ENCODE measurements around the gene WDR90.
A peak's percentile ranks its signal among the peaks of the same experiment; 100 is the strongest.
"Not testable (repeated sequence)": the region's sequence is repeated elsewhere in the genome, so short reads cannot be mapped to it uniquely, and the experiment has no call there.

The WDR90 gene

DNA sequence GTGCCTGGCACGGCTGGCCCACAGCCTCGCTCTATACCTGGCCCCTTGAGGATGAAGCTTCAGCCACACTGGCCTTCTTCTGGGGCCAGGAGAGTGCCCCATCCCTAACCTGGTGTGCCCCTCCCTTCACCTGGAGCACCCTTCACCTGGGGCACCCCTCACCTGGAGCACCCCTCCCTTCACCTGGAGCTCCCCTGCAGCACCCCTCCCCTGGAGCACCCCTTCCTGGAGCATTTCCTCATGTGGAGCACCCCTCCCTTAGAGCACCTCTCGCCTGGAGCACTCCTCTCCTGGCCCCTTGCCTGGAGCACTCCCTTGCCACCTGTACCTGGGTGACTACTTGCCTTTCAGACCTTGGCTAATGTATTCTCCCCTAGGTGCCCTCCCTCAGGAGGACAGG lies 58.9 kb downstream of the WDR90 start:
- DNase-seq (ENCODE audit: low spot score) = no peak

GRCh38 chr16:708959-709358 lies 59.8 kb downstream of the WDR90 start:
- DNase-seq (ENCODE audit: low spot score) = no peak

DNA sequence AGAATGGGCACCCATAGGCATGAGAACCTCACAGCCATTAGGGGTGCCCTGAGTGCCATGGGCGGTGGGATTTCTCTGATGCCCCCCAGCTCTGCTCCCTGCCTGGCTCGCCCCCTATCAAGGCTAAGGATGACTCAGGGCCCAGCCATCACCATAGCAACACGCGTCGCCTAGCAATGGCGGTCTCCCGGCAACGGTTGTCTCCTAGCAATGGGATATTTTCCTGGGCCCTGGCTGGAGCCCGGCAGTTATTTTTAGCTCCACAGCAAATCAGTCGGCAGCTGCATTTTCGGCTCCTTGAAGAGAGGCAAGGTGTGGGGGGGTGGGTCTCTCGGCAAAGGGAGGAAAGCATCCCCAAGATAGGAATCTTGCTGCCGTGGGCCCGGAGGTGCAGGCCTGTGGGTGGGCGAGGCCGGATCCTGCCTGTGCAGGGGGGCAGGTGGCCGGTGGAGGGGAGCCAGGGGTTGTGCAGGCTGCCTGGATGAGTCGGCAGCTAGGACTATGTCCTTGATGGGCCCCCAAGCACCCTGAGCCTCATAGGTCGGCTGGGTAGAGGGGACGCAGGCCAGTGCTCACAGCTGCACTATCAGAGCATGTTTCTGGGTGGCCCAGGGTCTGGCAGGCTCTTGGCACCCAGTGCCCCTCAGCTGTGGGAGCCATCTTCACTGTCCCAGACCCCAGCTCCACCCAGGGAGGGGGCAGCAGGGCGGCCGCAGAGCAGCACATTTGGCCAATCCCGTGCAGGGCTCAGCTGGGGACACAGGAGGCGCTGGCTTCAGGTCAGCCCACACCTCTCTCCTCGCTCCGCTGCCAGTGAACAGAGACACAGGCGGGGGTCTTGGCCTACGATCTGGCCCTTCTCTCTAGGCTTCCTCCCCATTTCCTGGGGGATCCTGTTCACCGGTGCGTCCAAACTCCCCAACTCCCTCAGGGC lies 60.7 kb downstream of the WDR90 start:
- DNase-seq (ENCODE audit: low spot score) = no peak

GRCh38 chr16:710500-711075 lies 61.4 kb downstream of the WDR90 start:
- DNase-seq (ENCODE audit: low spot score) = no peak

GRCh38 chr16:711084-711483 lies 61.9 kb downstream of the WDR90 start:
- DNase-seq (ENCODE audit: low spot score) = no peak

DNA sequence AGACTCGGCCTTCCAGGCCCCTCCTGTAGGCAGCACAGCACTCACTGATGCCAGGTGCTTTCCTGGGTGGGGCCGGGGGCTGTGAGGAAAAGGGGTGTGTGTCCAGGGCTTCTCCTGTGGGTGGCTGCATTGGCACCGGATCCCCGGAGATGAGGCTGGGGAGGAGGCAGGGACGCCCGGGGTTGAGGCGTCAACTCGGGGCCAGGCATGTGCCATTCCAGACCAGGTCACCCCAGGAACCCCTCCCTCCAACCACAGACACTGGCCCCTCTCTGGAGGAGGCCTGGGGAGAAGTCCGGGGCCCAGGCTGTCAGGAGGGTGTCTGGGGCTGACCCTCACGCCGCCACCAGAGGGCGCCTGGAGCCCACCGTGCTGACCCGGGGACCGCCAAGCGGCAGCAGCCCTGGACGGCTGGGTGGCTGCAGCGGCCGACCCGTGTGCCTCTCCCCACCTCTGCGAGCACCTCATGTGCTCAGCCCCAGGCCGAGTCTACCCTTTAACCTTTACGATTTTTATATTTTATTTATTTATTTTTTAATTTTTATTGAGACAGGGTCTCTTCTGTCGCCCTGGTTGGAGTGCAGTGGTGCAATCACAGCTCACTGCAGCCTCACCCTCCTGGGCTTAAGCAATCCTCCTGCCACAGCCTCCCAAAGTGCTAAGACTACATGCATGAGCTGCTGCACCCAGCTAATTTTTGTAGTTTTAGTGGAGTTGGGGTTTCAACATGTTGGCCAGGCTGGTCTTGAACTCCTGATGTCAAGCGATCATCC lies 62.6 kb downstream of the WDR90 start:
- peak; percentile 98 for DNase-seq (ENCODE audit: low spot score)

DNA sequence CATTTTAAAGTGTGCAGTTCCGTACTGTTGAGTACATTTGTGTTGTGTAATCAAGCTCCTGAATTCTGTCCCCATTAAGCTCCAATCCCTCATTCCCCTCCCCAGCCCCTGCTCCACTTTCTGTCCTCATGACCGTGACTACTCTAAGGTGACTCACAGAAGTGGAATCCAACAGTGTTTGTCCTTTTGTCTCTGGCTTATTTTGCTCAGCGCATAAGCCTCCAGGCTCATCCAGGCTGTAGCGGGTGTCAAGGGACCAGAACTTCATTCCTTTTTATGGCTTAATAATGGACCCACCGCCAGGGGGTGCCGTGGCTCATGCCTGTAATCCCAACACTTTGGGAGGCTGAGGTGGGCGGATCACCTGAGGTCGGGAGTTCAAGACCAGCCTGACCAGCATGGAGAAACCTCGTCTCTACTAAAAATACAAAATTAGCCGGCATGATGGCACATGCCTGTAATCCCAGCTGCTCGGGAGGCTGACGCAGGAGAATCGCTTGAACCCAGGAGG lies 63.6 kb downstream of the WDR90 start:
- not testable (repeated sequence) for DNase-seq (ENCODE audit: low spot score)

- no peak for DNase-seq (ENCODE audit: low spot score)
Observed at GRCh38 chr16:714079-714478, 64.9 kb downstream of the WDR90 start.

DNA sequence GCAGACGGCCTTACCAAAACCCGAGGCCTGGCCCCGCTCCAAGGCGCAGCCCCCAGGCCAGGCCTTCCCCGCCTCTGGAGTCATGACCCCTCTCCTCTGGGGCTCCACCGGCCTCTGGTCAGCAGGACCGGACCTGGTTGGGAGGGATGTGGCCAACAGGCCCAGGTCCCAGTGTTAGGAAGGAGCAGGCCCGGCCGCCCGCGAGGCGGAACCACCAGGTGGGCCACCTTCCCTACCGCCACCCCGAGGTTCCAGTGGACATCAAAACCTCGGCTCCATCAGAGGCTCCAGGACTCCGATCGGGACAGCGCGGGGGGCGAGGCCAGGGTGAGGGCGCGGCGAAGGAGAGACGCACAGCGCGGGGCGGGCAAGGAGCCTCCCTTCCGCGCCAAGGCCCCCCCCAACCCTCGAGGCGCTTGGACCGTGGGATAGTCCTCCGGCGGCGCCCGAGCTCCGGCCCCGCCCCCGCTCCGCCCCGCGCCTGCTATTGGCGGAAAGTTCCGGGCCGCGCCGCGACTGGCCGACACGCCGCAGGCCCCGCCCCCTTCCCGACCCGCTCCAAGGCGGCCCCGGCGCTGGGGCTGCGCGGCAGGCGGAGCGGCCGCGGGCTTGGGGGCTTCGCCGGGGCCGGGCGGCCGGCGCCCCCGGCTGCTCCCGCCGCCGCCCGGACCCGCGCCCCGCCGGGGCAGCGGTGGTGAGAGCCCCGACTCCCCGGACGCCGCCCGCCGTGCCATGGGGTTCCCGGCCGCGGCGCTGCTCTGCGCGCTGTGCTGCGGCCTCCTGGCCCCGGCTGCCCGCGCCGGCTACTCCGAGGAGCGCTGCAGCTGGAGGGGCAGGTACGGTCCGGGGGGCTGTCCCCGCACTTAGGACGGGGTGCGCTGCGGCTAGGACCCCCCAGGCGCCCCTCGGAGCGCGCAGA lies 65.7 kb downstream of the WDR90 start, which contains the start of gene METRN:
Gene METRN (plus strand): TSS at position 561 of the 919 bp plus-strand sequence. CDS start 172 bp downstream, at position 733.
- DNase-seq (ENCODE audit: low spot score) = peak; percentile 93

DNA sequence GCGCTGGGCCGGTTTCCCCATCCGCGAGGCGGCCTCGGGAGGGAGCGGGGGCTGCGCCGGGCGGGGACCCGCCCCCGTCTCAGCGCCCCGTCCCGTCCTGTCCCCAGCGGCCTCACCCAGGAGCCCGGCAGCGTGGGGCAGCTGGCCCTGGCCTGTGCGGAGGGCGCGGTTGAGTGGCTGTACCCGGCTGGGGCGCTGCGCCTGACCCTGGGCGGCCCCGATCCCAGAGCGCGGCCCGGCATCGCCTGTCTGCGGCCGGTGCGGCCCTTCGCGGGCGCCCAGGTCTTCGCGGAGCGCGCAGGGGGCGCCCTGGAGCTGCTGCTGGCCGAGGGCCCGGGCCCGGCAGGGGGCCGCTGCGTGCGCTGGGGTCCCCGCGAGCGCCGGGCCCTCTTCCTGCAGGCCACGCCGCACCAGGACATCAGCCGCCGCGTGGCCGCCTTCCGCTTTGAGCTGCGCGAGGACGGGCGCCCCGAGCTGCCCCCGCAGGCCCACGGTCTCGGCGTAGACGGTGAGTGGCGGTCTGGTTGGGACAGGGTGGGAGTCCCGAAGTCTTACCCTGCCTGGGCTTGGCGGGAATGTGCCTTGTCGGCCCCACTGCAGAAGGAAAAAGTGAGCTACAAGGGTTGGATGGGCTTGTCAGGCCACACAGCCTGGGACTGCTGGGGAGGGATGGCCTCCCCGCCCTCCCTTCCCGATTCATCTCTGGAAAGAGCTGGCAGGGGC lies 66.5 kb downstream of the WDR90 start:
- DNase-seq (ENCODE audit: low spot score) = no peak

GRCh38 chr16:716200-716568 lies 67.0 kb downstream of the WDR90 start:
- DNase-seq (ENCODE audit: low spot score) = no peak

DNA sequence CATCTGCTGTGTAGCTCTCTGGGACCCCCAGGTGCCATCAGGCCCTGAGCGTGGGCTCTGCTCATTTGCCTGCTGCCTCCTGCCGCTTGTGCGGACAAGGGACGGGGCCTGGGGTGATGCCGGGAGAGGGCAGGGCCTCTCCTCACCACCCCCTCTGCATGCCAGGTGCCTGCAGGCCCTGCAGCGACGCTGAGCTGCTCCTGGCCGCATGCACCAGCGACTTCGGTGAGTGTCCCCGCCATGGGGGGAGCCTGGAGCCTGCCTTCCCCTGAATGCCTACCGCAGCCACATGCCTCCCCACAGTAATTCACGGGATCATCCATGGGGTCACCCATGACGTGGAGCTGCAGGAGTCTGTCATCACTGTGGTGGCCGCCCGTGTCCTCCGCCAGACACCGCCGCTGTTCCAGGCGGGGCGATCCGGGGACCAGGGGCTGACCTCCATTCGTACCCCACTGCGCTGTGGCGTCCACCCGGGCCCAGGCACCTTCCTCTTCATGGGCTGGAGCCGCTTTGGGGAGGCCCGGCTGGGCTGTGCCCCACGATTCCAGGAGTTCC lies 67.7 kb downstream of the WDR90 start:
- no peak for DNase-seq (ENCODE audit: low spot score)

Measured in HuH-7.5 (cell line).